Cardiac muscle cell (in vitro differentiated cells and primary cell): ENCODE data around the gene CBX6. TPM values are rescaled to one million over a fixed set of nuclear protein-coding genes. Genes with fewer than 3 reads are reported as not detected.

Source experiments
- DNase-seq, 2 donors: peaks; one replicate each; pipeline versions ENCODE4 v3.0.0 to v3.0.0-alpha.2; 2010 to 2017; ENCODE audit warnings: low read depth in 1 of 2, low spot score in 1 of 2
- H3K27ac ChIP-seq: fragments of 200-600 bp; sonication (generic); 2 replicates; pipeline ENCODE4 v1.5.1; 2016
- H3K27me3 ChIP-seq: fragments of 200-600 bp; sonication (generic); 2 replicates; pipeline ENCODE4 v1.6.0; 2016; ENCODE audit warnings: control low read depth
- H3K36me3 ChIP-seq: fragments of 200-600 bp; sonication (generic); 2 replicates; pipeline ENCODE4 v1.5.1; 2016; ENCODE audit warnings: control low read depth
- H3K4me1 ChIP-seq: fragments of 200-600 bp; sonication (generic); 2 replicates; pipeline ENCODE4 v1.8.1; 2017; ENCODE audit warnings: low read depth, mild to moderate bottlenecking, mixed run types
- H3K4me3 ChIP-seq: fragments of 200-600 bp; sonication (generic); 2 replicates; pipeline ENCODE4 v1.5.1; 2016; ENCODE audit warnings: mild to moderate bottlenecking
- H3K9me3 ChIP-seq: fragments of 200-600 bp; sonication (generic); 2 replicates; pipeline ENCODE4 v1.5.1; 2017; ENCODE audit warnings: low read depth, mild to moderate bottlenecking, control low read depth
- polyA plus RNA-seq: library from polyadenylated mRNA; unstranded; fragments of >200 nt; fragmentation: Nextera tagmentation; extraction: Ambion mirVana; gene quantifications from 2 replicates; pipeline ENCODE4 v1.2.1, GENCODE V29; 2016
- total RNA-seq: library from RNA; depleted of rRNA; stranded (reverse); fragments of >200 nt; gene quantifications from 2 replicates; pipeline ENCODE4 v1.2.3, GENCODE V29; 2016
- TF ChIP-seq, protein P1 (sequence below): IDR thresholded peaks from 2 replicates; pipeline ENCODE4 v1.5.1; 2012; ENCODE audit warnings: low read depth, mild to moderate bottlenecking, low read length

The CBX6 gene
- total and polyA plus RNA-seq, 2 experiments from 2014 or later: 40.9 to 89.9 TPM

DNA sequence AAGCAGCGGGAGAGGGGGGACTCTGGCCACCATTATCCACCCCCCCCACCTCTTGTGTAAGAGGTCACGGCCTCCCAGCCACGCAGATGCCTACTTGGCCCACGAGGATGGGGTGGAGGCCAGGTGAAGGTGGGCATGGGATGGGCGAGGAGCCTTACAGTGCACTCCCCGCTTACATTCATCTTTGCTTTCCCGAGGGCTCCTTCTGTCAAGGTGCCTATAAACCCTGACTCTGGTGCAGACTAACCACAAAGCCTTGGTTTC is 41.2 kb downstream of the CBX6 start:
- no peak for DNase-seq
- no peaks in the 10 kb centered on the region for H3K9me3 ChIP-seq
- no peak overlapping the region for H3K4me3 ChIP-seq
- H3K27ac ChIP-seq: no peak overlapping the region
- TF ChIP-seq, protein P1, sequence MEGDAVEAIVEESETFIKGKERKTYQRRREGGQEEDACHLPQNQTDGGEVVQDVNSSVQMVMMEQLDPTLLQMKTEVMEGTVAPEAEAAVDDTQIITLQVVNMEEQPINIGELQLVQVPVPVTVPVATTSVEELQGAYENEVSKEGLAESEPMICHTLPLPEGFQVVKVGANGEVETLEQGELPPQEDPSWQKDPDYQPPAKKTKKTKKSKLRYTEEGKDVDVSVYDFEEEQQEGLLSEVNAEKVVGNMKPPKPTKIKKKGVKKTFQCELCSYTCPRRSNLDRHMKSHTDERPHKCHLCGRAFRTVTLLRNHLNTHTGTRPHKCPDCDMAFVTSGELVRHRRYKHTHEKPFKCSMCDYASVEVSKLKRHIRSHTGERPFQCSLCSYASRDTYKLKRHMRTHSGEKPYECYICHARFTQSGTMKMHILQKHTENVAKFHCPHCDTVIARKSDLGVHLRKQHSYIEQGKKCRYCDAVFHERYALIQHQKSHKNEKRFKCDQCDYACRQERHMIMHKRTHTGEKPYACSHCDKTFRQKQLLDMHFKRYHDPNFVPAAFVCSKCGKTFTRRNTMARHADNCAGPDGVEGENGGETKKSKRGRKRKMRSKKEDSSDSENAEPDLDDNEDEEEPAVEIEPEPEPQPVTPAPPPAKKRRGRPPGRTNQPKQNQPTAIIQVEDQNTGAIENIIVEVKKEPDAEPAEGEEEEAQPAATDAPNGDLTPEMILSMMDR: no peak
- no peaks in the 10 kb centered on the region for H3K36me3 ChIP-seq
- H3K27me3 ChIP-seq: peaks cover 3% of the 10 kb centered on the region
- H3K4me1 ChIP-seq: no peaks in the 10 kb centered on the region

- no peaks in the 10 kb centered on the region for H3K9me3 ChIP-seq
- no peak overlapping the region for H3K27ac ChIP-seq
- DNase-seq: no peak
- H3K4me1 ChIP-seq: no peaks in the 10 kb centered on the region
- TF ChIP-seq, protein P1: no peak
- no peaks in the 10 kb centered on the region for H3K27me3 ChIP-seq
- no peak overlapping the region for H3K4me3 ChIP-seq
- H3K36me3 ChIP-seq: no peaks in the 10 kb centered on the region
Measured at GRCh38 chr22:38830026-38830844, 41.8 kb downstream of the CBX6 start.

DNA sequence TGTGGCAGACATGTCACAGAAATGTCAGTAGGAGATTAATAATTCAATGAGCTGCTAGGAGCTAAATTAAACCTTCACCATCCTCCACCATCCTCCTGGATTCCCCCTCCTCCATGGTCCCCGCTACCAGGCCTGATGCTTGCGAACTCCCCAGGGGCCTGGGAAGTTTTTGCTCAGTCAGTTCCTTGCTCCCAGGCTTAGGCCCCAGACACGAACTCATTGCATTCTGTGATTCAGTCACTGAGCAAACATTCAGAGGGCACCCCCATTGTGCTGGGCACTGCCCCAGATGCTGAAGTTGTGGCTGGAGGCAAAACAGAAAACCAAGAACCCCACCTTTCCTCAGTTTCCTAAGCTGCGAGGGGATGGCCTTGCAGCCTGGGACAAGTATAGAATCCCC is 42.5 kb downstream of the CBX6 start:
- Histone ChIP-seq H3K4me3 (no peak overlapping the region), H3K27ac (no peak overlapping the region), H3K36me3 (no peaks in the 10 kb centered on the region), H3K27me3 (no peaks in the 10 kb centered on the region), H3K4me1 (no peaks in the 10 kb centered on the region), H3K9me3 (no peaks in the 10 kb centered on the region)
- TF ChIP-seq, protein P1: no peak
- no peak for DNase-seq

DNA sequence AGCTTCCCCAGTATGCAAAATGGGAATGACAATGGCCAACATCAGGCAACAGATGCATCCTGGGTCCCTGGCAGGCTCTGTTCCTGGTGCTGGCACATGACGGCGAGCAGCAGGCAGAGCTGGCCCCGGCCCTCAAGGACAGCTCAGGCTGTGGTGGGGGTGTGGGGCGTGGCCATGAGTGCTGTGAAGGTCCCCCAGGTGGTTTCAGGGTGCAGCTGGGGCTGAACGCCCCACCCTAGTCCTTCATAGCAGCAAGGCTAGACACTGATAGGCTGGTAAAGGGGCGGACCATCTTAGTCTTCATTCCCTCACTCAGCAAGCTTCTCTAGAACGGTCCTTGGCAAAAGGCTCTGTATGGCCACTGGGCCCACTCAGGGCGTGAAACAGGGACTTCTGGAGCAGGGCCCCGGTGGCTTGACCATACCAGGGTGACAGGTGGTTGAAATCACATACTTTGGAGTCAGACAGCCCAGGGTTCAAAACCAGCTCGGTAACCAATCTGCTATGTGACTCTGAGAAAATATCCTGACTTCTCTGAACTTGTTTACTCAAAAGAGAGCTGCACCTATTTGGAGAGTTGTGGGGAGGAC is 43.3 kb downstream of the CBX6 start:
- H3K4me3 ChIP-seq: no peak overlapping the region
- H3K27me3 ChIP-seq: no peaks in the 10 kb centered on the region
- DNase-seq: no peak
- no peaks in the 10 kb centered on the region for H3K4me1 ChIP-seq
- no peaks in the 10 kb centered on the region for H3K36me3 ChIP-seq
- TF ChIP-seq, protein P1: no peak
- H3K9me3 ChIP-seq: no peaks in the 10 kb centered on the region
- no peak overlapping the region for H3K27ac ChIP-seq

DNA sequence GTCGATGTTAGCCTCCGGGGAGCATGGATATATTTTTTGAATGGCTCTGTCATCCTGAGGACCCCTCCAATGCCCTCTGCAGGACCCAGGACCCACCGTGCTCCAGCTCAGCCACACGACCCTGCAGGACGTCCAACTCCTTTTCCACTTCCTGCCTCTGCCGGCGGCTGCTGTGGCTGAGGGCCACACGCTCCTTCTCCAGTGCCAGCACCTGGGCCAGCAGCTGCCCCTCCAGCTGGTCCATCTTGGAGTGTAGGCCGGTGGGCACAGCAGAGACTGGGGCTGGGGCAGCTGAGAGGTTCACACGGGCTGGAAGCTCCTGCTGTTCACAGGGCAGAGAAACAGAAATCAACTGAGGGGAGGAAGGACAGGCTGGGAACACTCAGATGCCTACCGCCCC is 43.8 kb downstream of the CBX6 start:
- Histone ChIP-seq H3K27me3 (no peaks in the 10 kb centered on the region), H3K4me3 (no peak overlapping the region), H3K36me3 (no peaks in the 10 kb centered on the region), H3K27ac (no peak overlapping the region), H3K4me1 (no peaks in the 10 kb centered on the region), H3K9me3 (no peaks in the 10 kb centered on the region)
- no peak for DNase-seq
- TF ChIP-seq, protein P1: no peak
